ENCODE measurements around the gene TSPEAR. TPM values are rescaled to one million over a fixed set of nuclear protein-coding genes. Genes with fewer than 3 reads are reported as not detected.

The TSPEAR gene
- total and polyA plus RNA-seq, 2 of the 13 experiments (the other 11 are each of a cell fraction or from before 2014, with no cell fraction given): 0.07 to 0.32 TPM

- H4K20me1 ChIP-seq (ENCODE audit: insufficient read depth, low read length): no peaks in the 10 kb centered on the region
- H3K36me3 ChIP-seq (replicated peaks in 1 of 2; ENCODE audit: control insufficient read depth in 1 of 2, insufficient read depth in 2 of 2, low read length in 2 of 2): no peaks in the 10 kb centered on the region
- TF ChIP-seq XRCC5 (optimal IDR thresholded peaks at IDR 0.05; ENCODE audit: low read length): no peak
- no peak for TF ChIP-seq TRAFD1 (CRISPR knock-in tag; IDR thresholded peaks at IDR 0.05; ENCODE audit: borderline replicate concordance)
- no peak for TF ChIP-seq ZNF432 (CRISPR knock-in tag; IDR thresholded peaks at IDR 0.05; ENCODE audit: borderline replicate concordance)
- TF ChIP-seq SOX13 (IDR thresholded peaks at IDR 0.05): no peak
- no peak for TF ChIP-seq SOX13 (CRISPR knock-in tag; conservative IDR thresholded peaks at IDR 0.05 in 1 of 2, IDR thresholded peaks at IDR 0.05 in 1 of 2)
- no peak for TF ChIP-seq JUN (CRISPR knock-in tag; IDR thresholded peaks at IDR 0.05)
- TF ChIP-seq JARID2 (CRISPR knock-in tag; IDR thresholded peaks at IDR 0.05; ENCODE audit: insufficient replicate concordance): no peak
- no peak for TF ChIP-seq RAD51 (IDR thresholded peaks at IDR 0.05; ENCODE audit: borderline replicate concordance)
- no peak for TF ChIP-seq ZNF83 (CRISPR knock-in tag; IDR thresholded peaks at IDR 0.05; ENCODE audit: borderline replicate concordance)
- no peak for TF ChIP-seq LBX2 (CRISPR knock-in tag; IDR thresholded peaks at IDR 0.05; ENCODE audit: borderline replicate concordance)
- no peak for TF ChIP-seq ZNF746 (CRISPR knock-in tag; IDR thresholded peaks at IDR 0.05)
- no peak for TF ChIP-seq ZNF850 (CRISPR knock-in tag; conservative IDR thresholded peaks at IDR 0.05)
- TF ChIP-seq ZNF614 (CRISPR knock-in tag; IDR thresholded peaks at IDR 0.05; ENCODE audit: borderline replicate concordance): no peak
- TF ChIP-seq ZNF44 (CRISPR knock-in tag; IDR thresholded peaks at IDR 0.05): no peak
- no peak for TF ChIP-seq POLR2A (IDR thresholded peaks at IDR 0.05; ENCODE audit: insufficient read depth in 1 of 2, low read depth in 2 of 2, low read length in 2 of 2)
- no peak for TF ChIP-seq RNF2 (conservative IDR thresholded peaks at IDR 0.05; ENCODE audit: low read depth)
- no peak for TF ChIP-seq ZNF609 (CRISPR knock-in tag; IDR thresholded peaks at IDR 0.05; ENCODE audit: borderline replicate concordance)
- TF ChIP-seq MYNN (CRISPR knock-in tag; IDR thresholded peaks at IDR 0.05; ENCODE audit: low read depth): no peak
- H3K4me3 ChIP-seq (replicated peaks in 1 of 3; ENCODE audit: insufficient read depth in 1 of 3, low read depth in 2 of 3, low read length in 3 of 3): no peak overlapping the region
- no peak overlapping the region for H2AFZ ChIP-seq (ENCODE audit: low read length)
- H3K27me3 ChIP-seq (ENCODE audit: control insufficient read depth in 1 of 2, insufficient read depth in 2 of 2, low read length in 2 of 2): no peaks in the 10 kb centered on the region
- CTCF ChIA-PET (ENCODE audit: low intra/inter-chr PET ratio, low total read pairs): no interaction called here
- H3K27ac ChIP-seq (ENCODE audit: extremely low read length, insufficient read depth, low read length): no peak overlapping the region
- POLR2A ChIA-PET: no interaction called here
- intact Hi-C loops (cut with micrococcal nuclease; ENCODE audit: unreplicated experiment) (no loop called here), in situ Hi-C loops (cut with HindIII; ENCODE audit: extremely low pct_ligation_motif_present, low pct_unique_long_range_greater_than_20kb) (no loop called here)
- no peak overlapping the region for H3K9ac ChIP-seq (ENCODE audit: insufficient read depth, low read depth, low read length)
- H3K9me3 ChIP-seq (ENCODE audit: low read length): peaks cover 13% of the 10 kb centered on the region
- no peak for ATAC-seq
- no TSS peak for BruUV-seq (replicated peaks)
- FAIRE-seq: no peak
- no peak overlapping the region for H3K4me2 ChIP-seq (ENCODE audit: low read depth, low read length)
- no peak for DNase-seq (ENCODE audit: low spot score)
- no peaks in the 10 kb centered on the region for H3K79me2 ChIP-seq (ENCODE audit: insufficient read depth, low read length)
- WGBS (ENCODE audit: low lambda C conversion rate): 53% methylated on average over 5 of the region's 7 CpGs
- peaks cover 10% of the 10 kb centered on the region for H3K4me1 ChIP-seq (ENCODE audit: insufficient read depth, low read length)
Measured at GRCh38 chr21:44579833-44580144, 131.6 kb downstream of the TSPEAR start.
